SJSA1 (cell line): ENCODE results near the gene TOP3A. TPM values are rescaled to one million over a fixed set of nuclear protein-coding genes. Genes with fewer than 3 reads are reported as not detected.

Experiments
- DNase-seq, 2 experiments: peaks; one replicate each; pipeline ENCODE4 v3.0.0-alpha.2; 2015 to 2020; ENCODE audit warnings: low spot score in 2 of 2, low read depth in 1 of 2
- H3K27ac ChIP-seq: fragments of 250-450 bp; sonication (Bioruptor Pico); 2 replicates; pipeline ENCODE4 v1.5.1; 2020; ENCODE audit warnings: mild to moderate bottlenecking, moderate library complexity
- H3K27me3 ChIP-seq: fragments of 250-450 bp; sonication (Bioruptor Pico); replicated peaks from 2 replicates; pipeline ENCODE4 v1.5.1; 2020; ENCODE audit warnings: mild to moderate bottlenecking, moderate library complexity
- H3K36me3 ChIP-seq: fragments of 250-450 bp; sonication (Bioruptor Pico); 2 replicates; pipeline ENCODE4 v1.5.1; 2020; ENCODE audit warnings: mild to moderate bottlenecking
- H3K4me1 ChIP-seq: fragments of 250-450 bp; sonication (Bioruptor Pico); replicated peaks from 2 replicates; pipeline ENCODE4 v1.6.1; 2021; ENCODE audit warnings: mild to moderate bottlenecking
- H3K4me3 ChIP-seq: fragments of 250-450 bp; sonication (Bioruptor Pico); 2 replicates; pipeline ENCODE4 v1.5.1; 2020; ENCODE audit warnings: mild to moderate bottlenecking
- H3K9me3 ChIP-seq: fragments of 250-450 bp; sonication (Bioruptor Pico); replicated peaks from 2 replicates; pipeline ENCODE4 v1.5.1; 2020; ENCODE audit warnings: mild to moderate bottlenecking
- total RNA-seq: library from RNA; depleted of rRNA; stranded (reverse); fragments of >200 nt; shearing (Covaris generic); gene quantifications from 2 replicates; pipeline ENCODE4 v1.2.3, GENCODE V29; 2014

The TOP3A gene
- total RNA-seq, 1 experiment from 2014 or later: 38.4 TPM

DNA sequence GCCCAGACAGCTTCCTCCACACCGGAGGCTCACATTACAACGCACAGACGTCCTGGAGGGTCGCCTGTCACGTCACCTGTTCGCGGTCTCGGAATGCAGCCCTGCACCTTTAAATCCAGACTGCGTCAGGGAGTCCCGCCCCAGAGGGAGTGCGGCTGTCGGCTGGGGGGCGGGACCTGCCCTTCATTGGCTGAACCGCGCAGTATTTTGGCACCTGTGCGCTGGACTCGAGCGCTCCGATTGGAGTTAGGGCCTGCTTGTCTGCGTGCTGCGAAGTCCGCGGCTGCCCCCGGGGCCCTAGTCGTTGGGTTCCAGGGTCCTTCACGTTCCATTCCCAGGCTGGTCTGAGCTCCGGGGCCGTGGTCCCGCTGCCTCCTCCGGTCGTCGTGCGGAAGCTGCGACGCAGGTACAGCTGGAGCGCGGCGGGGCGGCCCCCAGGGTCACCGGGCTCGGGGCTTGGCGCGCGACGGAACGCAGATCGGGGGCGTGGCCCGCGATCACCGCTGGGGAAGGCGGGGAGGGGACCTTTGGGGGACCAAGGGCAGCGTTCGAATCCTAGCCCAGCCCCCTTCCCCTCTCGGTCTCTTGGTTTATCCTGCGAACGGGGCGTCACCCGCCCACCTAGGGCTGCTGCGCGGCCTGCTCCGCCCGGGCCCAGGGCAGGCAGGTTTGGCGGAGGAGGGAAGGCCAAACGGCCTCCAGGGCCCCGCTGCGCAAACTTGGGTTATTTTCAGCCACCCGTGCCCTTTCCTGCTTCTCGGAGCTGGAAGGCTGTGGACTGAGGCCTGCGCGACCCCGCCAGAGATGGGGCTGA lies 54.3 kb downstream of the TOP3A start, which contains the start of gene MIEF2:
MIEF2 (plus strand) TSS at position 331 of the 814 bp plus-strand sequence. CDS start 2,059 bp downstream, outside the sequence.
- H3K4me3 ChIP-seq: peak within 1 kb of the TSS; percentile 69
- DNase-seq: peak; percentile 87 to 93
- peak within 1 kb of the TSS; percentile 34 for H3K27ac ChIP-seq
- H3K36me3 ChIP-seq: peaks cover 54% of the 10 kb centered on the region
- H3K9me3 ChIP-seq: no peaks in the 10 kb centered on the region
- no peaks in the 10 kb centered on the region for H3K27me3 ChIP-seq
- H3K4me1 ChIP-seq: peaks cover 37% of the 10 kb centered on the region

DNA sequence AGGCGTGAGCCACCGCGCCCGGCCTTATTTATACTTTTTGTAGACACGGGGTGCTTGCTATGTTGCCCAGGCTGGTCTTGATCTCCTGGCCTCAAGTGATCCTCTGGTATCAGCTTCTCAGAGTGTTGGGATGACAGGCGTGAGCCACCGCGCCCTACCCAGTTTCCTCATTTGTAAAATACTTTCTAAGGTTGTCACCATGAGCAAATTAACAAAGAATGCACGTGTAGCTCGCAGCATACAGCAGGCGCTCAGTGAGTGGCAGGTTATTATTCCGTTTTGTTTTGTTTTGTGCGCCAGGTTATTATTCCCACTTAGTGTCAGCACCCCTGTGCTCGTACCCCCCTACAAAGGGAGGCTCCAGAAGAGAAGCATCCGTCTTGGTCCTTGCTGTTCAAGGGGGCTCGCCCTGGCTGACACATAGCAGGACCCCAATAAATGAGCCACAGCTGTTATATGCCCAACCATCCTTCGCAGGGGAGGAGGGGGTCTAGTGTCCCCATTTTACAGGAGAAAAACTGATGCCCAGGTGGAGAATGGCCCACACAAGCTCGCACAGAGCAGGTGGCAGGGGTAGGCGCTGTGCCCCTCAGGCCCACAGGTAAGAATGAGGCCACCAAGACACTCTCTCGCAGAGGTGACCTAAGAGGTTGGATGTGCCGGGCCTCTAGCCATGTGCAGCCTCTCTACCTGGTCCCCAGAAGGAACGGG lies 55.0 kb downstream of the TOP3A start:
- Histone ChIP-seq H3K36me3 (peaks cover 56% of the 10 kb centered on the region), H3K27me3 (no peaks in the 10 kb centered on the region), H3K27ac (no peak overlapping the region), H3K4me1 (peaks cover 37% of the 10 kb centered on the region), H3K9me3 (no peaks in the 10 kb centered on the region), H3K4me3 (peak overlapping the region; percentile 69)
- no peak for DNase-seq

DNA sequence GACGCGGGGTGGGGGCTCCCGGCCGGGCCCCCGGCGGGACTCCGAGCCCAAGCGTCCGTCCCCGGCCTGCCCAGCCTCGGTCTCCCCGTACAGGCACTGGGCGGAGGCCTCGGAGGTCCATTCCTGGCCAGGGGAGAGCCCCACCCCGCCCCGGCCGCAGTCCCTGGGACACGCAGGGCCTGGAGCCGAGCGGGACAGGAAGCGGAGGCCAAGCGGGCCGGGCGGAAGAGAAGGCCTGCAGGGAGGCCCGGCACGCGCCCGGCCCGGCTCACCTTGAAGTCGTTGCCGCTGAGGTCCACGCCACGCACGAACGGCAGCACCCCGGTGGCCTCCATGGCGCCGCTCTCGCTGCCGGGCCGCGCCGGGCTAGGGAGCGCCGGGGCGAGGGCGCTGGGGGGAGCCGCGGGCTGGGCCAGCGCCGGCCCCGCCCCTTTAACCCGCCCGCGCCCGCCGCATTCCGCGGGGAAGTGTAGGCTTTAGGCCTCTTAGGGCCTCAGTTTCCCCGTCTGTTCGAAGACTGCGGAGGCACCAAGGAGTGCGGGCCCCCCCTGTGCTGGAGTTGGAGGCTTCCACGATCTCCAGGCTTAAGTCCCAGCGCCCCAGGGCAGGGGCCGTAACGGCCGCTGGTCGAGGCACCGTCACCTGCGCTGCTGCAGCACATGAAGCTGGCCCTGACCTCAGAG lies 56.3 kb downstream of the TOP3A start, which contains the start of gene FLII:
FLII (minus strand) TSS at position 383 of the 683 bp plus-strand sequence; CDS start at position 335, 48 bp downstream.
- H3K27ac ChIP-seq: peak within 1 kb of the TSS; percentile 95
- H3K36me3 ChIP-seq: peaks cover 58% of the 10 kb centered on the region
- peak in 1 of 2 experiments; percentile 85 for DNase-seq
- H3K4me1 ChIP-seq: peaks cover 37% of the 10 kb centered on the region
- H3K4me3 ChIP-seq: peak within 1 kb of the TSS; percentile 99
- no peaks in the 10 kb centered on the region for H3K27me3 ChIP-seq
- H3K9me3 ChIP-seq: no peaks in the 10 kb centered on the region

DNA sequence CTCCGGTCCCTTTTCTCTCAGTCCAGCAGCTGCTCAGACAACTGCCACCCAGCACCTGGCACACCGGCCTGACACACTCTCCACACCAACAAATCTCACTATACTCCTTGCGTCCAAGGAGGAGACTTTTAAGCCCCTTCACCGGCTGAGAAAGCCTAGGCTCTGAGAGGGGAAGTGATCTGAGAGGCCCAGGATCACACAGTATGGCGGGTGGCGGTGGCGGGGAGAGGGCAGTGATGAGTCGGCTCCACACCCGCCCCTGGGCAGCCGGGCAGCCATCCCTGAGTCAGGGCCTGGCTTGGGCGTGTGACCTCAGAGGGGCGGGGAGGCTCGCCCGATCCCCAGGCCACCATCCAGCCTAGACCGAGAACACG lies 56.8 kb downstream of the TOP3A start:
- Histone ChIP-seq H3K4me1 (peaks cover 37% of the 10 kb centered on the region), H3K9me3 (no peaks in the 10 kb centered on the region), H3K27ac (peak overlapping the region; percentile 95), H3K4me3 (peak overlapping the region; percentile 99), H3K36me3 (peaks cover 60% of the 10 kb centered on the region), H3K27me3 (no peaks in the 10 kb centered on the region)
- peak; percentile 84 to 88 for DNase-seq

DNA sequence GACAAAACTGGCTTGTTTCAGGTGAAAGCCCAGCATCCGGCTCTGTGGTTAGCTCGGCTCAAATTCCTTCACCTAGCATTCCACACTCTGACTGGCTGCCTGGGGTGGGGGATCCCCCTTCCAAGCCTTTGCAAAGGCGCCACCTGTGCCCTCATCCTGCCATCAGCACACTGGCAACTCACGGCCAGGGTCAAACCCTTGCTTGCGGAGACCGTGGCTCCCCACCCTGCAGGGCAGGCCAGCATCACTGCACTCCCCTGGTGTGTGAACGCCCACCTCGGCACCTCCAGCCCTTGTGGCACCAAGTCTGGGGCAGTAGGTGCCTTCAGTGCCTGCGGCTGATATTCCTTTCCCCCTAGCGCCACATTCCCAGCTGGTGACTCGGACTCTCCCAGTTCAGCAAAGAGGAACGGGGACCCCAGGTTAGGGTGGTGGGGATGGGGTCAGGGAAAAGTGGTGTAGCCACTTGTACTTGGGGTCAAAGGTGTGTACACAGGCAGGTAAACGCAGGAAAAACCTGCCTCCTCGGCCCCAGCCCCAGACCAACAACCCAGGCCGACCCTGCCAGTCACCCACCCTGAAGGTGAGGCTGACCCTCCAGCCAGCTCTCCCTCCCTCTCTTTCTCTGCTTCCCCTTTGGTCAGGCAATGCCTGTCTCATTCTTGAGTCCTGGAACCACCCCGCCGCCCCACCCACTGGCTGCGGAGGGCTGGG lies 57.4 kb downstream of the TOP3A start:
- DNase-seq: peak in 1 of 2 experiments; percentile 12
- Histone ChIP-seq H3K9me3 (no peaks in the 10 kb centered on the region), H3K4me3 (peak overlapping the region; percentile 99), H3K4me1 (peaks cover 37% of the 10 kb centered on the region), H3K36me3 (peaks cover 64% of the 10 kb centered on the region), H3K27me3 (no peaks in the 10 kb centered on the region), H3K27ac (peak overlapping the region; percentile 95)

DNA sequence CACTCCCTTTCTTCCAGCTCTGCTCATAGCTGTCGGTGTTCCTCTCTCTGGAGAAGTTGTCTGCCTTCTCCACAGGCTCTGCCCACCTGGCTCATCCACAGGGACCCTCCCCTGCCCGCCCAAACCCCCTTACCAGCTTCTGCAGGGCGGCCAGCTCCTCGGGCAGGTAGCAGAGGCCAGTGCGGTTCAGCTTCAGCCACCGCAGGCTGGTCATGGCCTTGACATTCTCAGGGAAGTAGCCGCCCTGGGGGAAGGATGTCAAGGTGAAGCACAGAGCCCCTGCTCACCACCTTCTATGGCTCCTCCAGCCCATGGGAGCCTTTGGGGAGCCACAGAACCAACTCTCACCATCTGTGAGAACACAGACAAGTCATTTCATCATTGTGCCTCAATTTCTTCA lies 58.0 kb downstream of the TOP3A start:
- Histone ChIP-seq H3K9me3 (no peaks in the 10 kb centered on the region), H3K36me3 (peaks cover 71% of the 10 kb centered on the region), H3K4me3 (peak overlapping the region; percentile 99; the same call in 1 of the 2 replicates), H3K27me3 (no peaks in the 10 kb centered on the region), H3K4me1 (peaks cover 35% of the 10 kb centered on the region), H3K27ac (no peak overlapping the region)
- DNase-seq: no peak

DNA sequence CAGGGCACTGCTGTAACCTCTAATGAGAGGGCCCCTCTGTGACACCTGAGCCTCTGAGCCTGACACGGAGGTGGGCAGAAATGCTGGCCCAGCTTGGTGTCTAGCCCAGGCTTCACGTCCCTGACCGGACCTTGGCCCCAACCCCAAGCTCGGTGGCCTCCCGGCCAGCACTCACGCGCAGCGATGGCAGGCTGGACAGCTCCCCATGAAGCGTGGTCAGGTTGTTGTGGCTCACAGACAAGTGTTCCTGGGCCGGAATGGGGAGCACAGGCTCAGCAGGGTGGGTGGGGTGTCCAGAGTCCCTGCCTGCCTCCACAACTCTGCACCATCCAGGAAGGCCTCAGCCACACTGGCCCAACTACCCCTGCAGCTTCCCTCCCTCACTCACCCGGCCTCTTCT lies 58.4 kb downstream of the TOP3A start:
- Histone ChIP-seq H3K9me3 (no peaks in the 10 kb centered on the region), H3K27me3 (no peaks in the 10 kb centered on the region), H3K4me1 (peaks cover 31% of the 10 kb centered on the region), H3K4me3 (no peak overlapping the region), H3K36me3 (peaks cover 75% of the 10 kb centered on the region), H3K27ac (no peak overlapping the region)
- DNase-seq: no peak

DNA sequence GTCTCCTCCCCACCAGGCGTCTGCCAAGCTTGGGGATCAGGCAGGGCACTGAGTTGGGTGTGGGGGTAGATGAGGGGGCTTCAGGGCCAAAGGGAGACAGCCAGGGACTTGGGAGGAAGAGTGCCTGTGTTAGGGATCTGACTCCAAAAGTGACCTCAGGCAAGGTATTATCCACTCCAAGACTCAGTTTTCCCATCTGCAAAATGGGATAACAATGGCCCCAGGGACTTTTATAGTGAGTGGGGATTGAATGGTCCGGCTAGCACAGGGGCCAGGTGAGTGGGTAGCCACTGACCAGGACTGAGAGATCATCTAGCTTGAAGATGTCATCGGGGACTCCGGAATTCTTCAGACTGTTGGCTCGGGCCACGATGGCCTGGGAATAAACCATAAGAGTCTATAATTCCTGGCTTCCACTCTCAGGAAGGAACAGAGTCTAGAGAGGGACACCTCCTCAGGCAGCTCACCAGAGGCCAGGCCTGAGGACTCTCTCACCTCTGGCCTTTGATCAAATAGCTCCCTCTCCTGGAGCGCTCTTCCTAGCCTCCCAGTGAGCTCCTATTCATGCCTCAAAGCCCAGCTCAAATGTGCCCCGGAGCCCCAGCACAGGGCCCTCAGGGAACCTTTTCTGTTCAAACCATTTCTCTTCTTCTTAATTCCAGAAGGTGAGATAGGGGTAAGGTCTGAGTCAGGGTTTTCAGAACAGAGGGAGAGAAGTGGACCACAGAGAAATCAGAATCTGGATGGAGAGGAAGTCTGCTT lies 59.7 kb downstream of the TOP3A start:
- Histone ChIP-seq H3K36me3 (peaks cover 88% of the 10 kb centered on the region), H3K4me1 (peaks cover 26% of the 10 kb centered on the region), H3K9me3 (no peaks in the 10 kb centered on the region), H3K4me3 (no peak overlapping the region), H3K27ac (no peak overlapping the region), H3K27me3 (no peaks in the 10 kb centered on the region)
- no peak for DNase-seq

DNA sequence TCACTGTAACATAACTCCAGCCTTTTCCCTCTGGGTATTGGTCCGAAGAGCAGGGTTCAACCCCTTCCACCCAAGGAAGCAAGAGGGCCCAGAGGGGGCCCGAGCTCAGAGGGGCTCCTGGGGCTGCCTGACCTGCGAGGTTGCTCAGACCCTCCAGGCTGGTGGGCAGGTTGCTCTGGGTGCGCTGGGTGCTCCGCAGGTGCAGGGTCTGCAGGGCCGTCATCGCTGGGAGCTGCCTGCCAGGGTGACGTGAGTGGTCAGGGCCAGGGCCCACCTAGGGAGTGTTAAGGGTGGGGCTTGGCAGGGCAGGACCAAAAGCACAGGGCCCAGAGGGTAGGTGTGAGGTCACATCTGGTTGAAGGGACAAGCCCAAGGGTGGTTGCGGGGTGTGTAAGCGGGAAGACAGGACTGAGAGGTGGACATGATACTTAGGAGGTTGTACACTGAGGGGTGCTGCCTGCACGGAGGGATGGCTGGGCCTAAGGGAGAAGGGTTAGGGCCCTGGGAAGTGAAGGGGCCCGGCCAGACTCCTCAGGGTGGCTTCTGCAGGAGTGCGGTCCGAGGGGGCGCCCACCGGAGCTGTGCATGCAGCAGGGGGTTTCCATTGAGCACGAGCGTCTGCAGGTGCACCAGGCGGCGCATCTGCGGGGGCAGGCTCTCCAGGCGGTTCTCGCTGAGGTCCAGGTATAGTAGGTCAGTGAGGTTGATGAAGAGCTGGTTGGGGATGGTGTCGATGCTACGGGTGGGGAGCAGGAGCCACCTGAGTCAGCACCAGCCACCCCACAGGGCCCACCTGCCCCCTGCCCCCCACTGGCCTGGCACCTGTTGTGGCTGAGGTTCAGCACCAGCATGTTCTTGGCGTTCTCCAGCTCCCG lies 60.6 kb downstream of the TOP3A start:
- DNase-seq: no peak
- Histone ChIP-seq H3K9me3 (no peaks in the 10 kb centered on the region), H3K36me3 (peaks cover 95% of the 10 kb centered on the region), H3K4me3 (no peak overlapping the region), H3K4me1 (peaks cover 19% of the 10 kb centered on the region), H3K27ac (no peak overlapping the region), H3K27me3 (no peaks in the 10 kb centered on the region)

DNA sequence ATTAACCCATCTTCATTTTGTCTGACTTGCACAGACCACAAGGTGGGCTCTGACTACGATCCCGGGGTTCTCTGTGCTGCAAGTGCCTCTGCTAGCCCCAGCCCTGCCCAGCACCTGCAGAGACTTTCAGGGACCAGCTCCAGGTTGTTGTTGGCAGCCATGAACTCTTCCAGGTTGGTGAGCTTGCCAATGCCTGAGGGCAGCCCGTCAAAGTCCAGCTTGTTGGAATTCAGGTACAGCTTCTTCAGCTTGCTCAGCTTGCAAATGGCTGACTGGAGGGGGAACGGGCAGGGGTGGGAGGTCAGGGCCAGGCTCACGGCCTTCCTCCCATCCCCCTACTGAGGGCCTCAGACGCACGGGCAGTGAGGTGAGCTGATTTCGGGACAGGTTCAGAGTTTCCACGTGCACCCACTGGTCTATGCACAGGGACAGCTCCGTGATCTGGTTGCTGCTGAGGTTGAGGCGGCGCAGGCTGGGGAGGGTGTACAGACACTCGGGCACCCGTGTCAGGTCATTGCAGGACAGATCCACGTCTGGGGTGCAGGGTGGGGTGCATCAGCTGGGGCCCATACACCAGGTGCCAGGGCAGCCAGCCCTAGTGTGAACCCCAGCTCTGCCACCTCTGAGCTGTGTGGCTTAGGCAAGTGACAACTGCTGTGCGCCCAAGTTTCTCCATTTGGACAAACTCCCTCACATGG lies 61.5 kb downstream of the TOP3A start:
- no peak overlapping the region for H3K4me3 ChIP-seq
- no peaks in the 10 kb centered on the region for H3K27me3 ChIP-seq
- H3K27ac ChIP-seq: no peak overlapping the region
- peaks cover 12% of the 10 kb centered on the region for H3K4me1 ChIP-seq
- peaks cover 98% of the 10 kb centered on the region for H3K36me3 ChIP-seq
- H3K9me3 ChIP-seq: no peaks in the 10 kb centered on the region
- no peak for DNase-seq

DNA sequence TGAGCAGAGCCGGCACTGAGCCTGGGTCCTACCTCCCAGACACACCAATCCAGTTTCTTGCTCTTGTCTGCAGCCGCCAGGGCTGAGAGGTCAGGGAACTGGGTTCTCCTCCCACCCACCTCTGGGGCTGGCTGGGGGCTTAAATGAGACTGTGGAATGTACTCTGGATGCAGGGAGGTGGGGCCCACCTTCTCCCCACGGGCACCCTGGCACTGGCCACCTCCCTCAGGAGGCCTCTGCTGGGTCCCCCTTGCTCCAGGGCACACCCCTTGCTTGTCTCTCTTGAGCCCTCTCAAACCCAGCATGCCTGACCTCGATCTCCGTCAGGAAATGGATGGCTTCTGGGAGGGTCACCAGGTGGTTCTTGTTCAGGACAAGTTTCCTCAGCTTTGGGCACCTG lies 62.6 kb downstream of the TOP3A start:
- H3K27ac ChIP-seq: no peak overlapping the region
- DNase-seq: no peak
- H3K4me1 ChIP-seq: peaks cover 5% of the 10 kb centered on the region
- H3K27me3 ChIP-seq: no peaks in the 10 kb centered on the region
- peaks cover 98% of the 10 kb centered on the region for H3K36me3 ChIP-seq
- no peak overlapping the region for H3K4me3 ChIP-seq
- H3K9me3 ChIP-seq: no peaks in the 10 kb centered on the region
